Skin of body (tissue), 3 donors: ENCODE measurements around the gene LRP6. TPM values are rescaled to one million over a fixed set of nuclear protein-coding genes. Genes with fewer than 3 reads are reported as not detected.

ENCODE experiments used
- DNase-seq: peaks from one replicate; lab custom pipeline; 2025; lab: John Stamatoyannopoulos, UW
- small RNA-seq: library from RNA; depleted of rRNA; stranded (forward); fragments of <200 nt; gene quantifications from one replicate; pipeline ENCODE3, GENCODE V24; 2014; ENCODE audit warnings: low replicate concordance
- total RNA-seq: library from RNA; depleted of rRNA; stranded (reverse); fragments of >200 nt; gene quantifications from one replicate; pipeline ENCODE4 v1.2.3, GENCODE V29; 2014

The LRP6 gene
- total RNA-seq, 1 donor from 2014 or later = 62.2 TPM

- peak; percentile 12 for DNase-seq
Measured at GRCh38 chr12:12081836-12082497, 184.9 kb downstream of the LRP6 start.

DNA sequence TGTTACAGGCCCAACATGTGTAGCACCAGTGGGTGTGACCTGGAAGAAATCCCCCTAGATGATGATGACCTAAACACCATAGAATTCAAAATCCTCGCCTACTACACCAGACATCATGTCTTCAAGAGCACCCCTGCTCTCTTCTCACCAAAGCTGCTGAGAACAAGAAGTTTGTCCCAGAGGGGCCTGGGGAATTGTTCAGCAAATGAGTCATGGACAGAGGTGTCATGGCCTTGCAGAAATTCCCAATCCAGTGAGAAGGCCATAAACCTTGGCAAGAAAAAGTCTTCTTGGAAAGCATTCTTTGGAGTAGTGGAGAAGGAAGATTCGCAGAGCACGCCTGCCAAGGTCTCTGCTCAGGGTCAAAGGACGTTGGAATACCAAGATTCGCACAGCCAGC, 187.6 kb downstream of the LRP6 start:
- DNase-seq = no peak

DNA sequence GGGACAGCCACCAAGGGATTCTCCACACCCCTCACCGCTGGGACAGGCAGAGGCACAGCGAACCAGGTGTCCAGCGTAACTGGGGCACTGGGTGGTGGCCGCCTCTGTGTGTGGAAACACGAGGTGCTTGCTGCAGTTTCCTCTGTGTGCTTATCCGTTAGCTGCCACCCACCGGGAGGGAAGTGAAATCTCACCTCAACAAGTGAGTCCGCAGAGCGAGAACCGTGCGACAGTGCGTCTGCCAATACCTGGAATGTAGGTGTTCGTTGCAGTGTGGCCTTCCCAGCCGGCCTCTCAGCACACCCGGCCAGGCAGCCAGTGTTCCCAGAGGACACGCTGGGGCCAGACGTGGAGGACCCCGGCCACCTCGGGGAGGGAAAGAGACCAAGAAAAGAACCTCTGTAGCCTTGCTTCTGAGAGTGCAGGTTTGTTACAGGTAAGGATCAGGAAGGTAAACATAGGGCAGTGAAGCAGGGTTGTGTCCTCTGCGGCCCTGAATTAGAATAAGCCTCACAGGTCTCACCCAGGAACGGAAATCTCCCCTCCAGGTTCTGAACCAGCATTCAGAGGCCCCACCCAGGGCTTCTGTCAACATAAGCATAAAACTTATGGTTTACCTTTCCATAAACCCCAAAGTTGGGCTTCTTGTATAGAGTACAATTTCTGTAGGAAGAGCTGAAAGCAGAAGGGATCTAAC, 194.6 kb downstream of the LRP6 start:
- no peak for DNase-seq

DNA sequence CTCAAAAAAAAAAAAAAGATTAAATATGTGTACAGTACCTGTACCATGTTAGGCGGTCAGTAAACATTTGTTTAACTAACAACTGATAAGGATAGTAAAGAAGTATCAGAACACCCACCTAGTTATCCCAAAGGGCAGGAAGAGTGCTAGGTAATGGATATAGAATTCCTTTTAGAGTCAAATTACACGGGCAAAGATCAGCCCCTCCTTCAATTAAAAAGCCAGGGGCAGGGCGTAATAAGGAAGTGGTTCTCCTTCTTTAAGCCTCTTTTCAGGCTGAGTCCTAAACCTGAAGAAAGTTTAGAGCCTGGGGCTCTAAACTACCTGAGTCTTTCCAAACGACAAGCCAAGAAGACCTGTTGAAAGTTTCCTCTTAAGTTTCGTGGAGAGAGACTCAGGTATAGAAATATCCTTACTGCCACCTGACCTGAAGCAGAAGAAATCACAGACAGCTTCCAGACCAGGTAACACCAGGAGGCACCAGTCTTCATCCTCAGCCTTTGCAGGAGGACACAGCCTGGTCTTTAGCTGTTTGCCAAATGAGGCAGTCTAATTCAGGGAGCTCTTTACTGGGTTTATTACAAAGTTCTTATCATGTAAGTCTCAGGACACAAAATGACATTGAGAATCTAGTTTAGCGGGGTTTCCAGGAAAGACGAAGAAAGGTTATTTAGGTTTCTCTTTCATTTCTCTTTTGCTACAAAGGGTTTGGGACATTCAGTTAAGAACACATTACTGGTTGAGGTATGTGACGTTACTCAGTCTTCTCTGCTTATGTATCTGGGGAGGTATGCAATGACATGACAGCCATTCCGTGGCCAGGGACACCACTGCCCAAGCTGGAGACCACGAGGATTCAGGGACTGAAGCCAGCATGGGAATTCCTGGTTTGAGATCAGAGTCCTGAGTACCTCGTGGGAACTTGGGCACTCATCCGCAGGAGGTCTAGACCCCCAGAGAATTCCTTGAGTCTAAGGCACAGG, 195.9 kb downstream of the LRP6 start, which contains the start of gene BCL2L14:
Gene BCL2L14, plus strand, starts transcription at position 266 of the 983 bp plus-strand sequence. CDS start 8,367 bp downstream, outside the sequence.
- no peak for DNase-seq

GRCh38 chr12:12069821-12070548, 196.9 kb downstream of the LRP6 start:
- no peak for DNase-seq

GRCh38 chr12:12068751-12069150, 198.1 kb downstream of the LRP6 start:
- DNase-seq = no peak

Small RNAs within 50 kb of the gene (small RNA-seq; reads per million reads assigned to genes)
- gene RNU6-318P (not detected), gene RNU6-545P (not detected)

Other genes starting within 250 kb of the LRP6 start
- not detected for gene BCL2L14, start 196.1 kb downstream of the LRP6 start, total RNA-seq
- gene MANSC1, start 83.2 kb upstream of the LRP6 start, total RNA-seq = 3.4 TPM
- 23.1 TPM for gene BORCS5, start 90.0 kb upstream of the LRP6 start, total RNA-seq